NCI-H146 treated with DMSO at 0.1 percent for 48 hours (cell line): ENCODE data around the gene TOP1.
"Not testable (repeated sequence)": the region's sequence is repeated elsewhere in the genome, so short reads cannot be mapped to it uniquely, and the experiment has no call there.

Experiments
- DNase-seq: peaks from one replicate; lab custom pipeline; 2025; ENCODE audit not compliant: unreplicated experiment; lab: John Stamatoyannopoulos, UW

The TOP1 gene

DNA sequence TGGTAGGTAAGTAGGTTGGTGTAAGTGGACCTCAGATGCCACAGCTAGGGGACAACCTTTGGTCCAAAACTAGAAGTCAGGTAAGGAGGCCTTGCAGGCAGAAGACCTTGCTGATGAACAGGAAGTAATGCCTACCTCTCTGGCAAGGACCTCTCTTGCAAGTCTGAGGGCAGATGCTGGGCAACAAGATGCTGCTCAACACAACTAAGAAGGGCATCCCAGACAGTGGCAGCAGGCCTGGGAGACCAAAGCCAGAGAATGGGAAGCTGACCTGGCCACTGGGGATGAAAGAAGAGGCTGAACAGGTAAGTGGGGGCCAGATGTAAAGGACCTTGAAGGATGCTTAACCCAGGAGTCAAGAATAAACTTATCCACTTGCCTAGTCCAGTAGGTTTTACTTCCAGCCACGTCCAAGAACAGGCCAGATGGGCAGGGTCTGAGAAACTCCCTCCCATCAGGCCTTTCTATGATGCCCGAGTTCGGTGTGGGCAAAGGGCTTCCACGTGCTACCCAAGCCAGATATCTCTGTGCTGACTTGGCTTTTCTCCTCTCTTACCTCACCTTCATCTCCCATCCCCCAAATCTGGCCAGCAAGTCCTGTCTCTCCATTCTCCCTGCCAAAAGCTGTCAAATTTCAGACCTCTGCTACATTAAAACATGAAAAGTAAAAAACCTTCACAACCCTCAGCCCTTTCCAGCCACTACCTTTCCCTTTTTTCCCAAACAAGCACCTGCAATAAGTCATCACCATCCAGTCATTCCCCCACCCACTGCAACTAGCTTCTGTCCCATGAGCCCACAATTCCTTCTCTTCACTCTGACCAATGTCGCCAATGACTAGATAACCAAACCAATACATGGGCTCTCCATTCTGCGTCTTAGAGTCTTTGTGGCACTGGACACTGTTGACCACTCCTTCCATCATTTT is 97.2 kb downstream of the TOP1 start:
- DNase-seq: no peak

DNA sequence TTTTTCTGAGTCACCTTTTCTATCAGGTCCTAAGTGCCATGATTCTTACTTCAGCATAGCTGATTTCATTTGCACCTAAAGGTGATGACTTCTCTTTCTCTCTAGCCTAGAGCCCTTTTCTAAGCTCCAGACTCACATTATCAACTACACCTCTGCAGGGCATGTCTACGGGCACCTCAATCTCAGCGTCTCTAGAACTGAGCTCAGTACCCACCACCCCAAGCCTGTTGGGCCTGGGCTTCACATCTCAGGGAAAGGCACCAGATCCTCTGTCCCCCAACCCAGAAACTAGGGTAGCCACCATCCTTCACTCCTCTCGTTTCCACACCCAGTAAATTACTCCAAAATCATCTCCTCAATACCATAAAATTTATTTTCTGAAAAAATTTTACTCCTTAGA is 98.1 kb downstream of the TOP1 start:
- no peak for DNase-seq

DNA sequence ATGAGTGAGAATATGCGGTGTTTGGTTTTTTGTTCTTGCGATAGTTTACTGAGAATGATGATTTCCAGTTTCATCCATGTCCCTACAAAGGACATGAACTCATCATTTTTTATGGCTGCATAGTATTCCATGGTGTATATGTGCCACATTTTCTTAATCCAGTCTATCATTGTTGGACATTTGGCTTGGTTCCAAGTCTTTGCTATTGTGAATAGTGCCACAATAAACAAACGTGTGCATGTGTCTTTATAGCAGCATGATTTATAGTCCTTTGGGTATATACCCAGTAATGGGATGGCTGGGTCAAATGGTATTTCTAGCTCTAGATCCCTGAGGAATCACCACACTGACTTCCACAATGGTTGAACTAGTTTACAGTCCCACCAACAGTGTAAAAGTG is 99.7 kb downstream of the TOP1 start:
- not testable (repeated sequence) for DNase-seq

DNA sequence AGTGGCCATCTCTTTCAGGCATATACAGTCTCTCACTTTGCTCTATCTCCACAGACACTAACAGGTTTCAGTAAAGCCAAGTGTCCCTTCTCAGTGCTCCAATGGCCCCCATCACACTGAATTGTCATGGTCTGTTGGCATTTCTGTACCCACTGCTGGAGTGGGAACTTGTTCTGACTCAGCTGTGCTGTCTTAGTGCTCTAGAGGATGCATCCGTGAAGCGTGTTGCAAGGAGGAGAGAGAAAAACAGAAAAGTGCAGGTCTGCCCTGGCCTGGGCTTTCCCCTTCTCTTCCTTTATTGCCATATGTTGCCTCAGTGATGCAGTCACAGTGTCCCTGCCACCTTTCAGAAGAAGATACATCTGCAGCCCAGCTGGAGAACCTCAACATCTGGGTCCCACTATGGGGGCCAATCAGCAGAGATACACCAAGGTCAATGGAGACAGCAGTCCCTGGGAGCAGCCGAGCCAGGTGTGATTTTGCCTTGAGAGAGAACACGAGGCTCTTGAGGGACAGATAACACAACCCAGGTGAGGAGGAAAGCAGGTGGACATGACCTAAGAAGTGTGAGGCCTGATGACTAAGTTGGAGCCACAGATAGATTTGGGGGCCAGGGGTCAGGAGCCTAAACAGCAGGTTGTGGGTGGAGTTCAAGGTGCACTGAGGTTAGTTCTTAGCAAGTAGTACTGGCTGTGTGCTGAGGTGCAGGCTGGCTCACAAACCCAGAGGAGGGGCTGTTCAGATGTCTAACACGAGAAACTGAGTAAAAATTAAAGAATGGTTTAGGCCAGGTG is 103.2 kb downstream of the TOP1 start:
- DNase-seq: no peak

DNA sequence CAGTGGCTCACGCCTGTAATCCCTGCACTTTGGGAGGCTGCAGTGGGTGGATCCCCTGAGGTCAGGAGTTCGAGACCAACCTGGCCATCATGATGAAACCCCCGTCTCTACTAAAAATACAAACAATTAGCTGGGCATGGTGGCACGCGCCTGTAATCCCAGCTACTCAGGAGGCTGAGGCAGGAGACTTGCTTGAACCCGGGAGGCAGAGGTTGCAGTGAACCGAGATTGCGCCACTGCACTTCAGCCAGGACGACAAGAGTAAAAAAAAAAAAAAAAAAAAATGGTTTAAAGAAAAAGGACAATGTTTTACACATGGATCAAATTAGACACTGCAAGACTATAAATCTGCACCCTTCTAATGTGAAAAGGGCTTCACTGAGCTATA is 103.8 kb downstream of the TOP1 start:
- not testable (repeated sequence) for DNase-seq

DNA sequence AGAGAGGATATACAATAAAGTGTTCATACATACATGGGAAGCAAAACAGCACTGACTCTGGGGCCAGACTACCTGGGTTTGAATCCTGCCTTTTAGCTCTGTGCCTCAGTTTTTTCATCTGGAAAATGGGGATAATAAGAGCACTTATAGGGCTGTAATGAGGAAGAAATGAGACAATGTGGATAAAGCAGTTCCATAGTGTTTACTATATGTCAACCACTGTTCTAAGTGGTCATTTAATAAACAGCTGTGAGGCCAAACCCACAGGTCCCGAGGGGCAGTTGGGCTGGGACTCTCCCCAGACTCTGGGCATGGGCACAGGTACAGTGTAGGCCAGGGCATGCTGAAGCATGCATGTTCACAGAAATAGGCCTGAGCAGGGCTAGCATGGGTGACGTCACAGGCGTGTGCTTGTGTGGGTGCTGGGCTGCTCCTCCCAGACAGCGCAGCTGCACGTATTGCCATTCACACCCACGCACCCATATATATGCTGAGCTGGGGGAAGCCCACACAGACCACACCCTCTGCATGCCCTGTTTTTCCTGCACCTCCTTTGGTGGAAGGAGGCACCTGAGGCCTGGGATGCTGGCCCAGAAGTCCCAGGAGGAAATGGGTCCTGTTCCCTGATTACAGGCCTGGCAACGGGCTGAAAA is 105.2 kb downstream of the TOP1 start:
- DNase-seq: no peak

DNA sequence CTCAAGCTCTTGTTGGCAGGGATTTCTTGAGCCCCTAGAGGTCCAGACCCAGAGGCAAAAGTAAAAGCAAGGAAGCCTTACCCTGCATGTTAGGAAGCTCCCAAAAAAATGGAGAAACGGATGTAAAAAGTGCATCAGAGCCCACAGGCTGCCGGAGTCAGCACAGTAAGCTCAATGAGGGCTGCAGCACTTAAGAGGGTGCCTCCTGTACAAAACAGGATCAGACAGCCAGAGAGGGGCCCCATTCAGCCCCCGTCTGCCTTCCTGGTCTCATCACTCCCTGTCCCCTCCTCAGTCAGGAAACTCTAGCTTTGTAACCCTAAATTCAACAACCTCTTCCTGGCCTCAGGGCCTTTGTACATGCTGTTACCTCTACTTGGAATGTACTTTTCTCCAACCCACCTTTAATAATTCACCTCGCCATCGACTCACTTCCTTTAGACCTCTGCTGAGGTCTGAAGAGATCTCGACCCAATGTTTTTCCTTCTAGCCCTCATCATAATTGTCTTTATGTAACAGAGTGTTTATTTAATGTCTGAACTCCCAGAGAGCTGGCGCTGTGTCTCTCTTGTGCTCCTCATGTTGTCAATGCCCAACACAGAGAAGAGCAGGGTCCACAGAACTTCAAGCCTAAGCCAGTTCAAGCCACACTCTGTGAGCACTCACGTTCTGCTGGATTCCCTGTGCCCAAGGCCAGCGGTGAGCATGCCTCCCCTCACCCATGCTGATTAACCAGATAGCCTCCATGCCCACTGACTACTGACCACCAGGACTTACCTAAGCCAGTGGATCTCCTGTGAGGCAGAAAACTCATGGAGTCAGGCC is 106.0 kb downstream of the TOP1 start:
- DNase-seq: no peak

DNA sequence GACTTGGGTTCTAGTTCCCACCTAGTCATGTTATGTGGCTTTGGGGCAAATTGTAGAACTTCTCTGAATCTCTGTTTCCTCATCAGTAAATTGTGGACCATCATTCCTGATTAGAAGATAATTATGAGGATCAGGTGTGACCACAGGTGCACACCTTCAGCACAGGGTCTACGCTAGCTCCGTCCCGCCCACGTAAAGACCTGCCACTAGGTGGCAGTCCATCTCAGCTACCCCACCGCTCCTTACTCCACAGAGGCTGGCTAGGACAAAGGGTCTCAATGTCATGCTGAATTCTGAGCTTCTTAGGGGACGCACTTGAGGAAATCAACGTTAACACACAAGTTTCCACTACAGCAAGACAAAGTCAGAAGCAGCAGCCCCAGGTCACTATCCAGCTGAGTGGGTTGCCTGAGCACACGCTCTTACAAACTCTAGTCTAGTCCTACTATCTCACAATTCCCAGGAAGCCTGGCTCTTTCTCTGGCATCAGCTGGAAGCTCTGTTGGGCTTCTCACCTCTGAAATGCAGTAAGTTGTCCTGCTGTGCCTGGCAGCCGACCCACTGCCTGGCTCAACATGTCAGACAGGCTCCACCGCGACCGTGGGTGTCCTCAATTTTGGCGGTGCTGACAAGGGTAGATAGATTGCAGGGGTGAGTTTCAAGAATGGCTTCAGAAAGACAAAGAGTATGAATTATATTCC is 106.7 kb downstream of the TOP1 start:
- DNase-seq: peak; percentile 59

DNA sequence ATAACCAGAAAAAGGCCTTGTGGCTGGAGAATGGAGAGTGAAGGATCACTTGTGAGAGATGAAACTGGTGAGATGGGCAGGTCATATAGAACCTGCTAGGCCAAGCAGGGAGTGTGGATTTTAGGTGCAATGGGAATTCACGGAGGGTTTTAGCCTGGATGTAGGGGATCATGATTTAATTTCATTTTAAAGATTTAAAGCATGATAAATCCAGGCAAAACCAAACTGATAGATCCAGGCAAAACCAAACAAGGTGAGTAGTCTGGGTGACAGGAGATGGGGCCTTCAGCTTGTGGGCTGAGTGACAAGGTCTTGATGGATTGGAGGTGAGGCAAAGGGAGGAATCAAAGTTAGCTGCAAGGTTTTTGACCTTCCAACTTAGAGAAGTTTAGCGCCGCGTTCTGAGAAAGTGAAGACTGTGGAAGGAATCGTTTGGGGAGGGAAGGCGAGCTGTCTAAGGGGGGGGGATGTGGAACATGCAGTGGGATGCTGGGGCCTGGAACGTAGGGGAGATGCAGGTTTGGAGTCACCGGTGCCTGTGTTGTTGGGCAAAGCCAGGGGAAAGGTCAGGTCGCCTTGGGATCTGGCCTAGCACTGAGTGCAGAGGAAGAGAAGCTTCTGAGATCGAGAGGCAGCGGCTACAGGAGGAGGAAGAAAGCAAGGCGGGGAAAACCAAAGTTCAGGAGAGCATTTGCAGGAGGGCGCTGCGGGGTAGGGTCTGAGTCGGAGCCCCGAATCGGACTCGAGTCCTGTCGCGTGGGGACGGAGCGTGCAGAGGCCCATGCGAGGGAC is 107.5 kb downstream of the TOP1 start:
- no peak for DNase-seq

DNA sequence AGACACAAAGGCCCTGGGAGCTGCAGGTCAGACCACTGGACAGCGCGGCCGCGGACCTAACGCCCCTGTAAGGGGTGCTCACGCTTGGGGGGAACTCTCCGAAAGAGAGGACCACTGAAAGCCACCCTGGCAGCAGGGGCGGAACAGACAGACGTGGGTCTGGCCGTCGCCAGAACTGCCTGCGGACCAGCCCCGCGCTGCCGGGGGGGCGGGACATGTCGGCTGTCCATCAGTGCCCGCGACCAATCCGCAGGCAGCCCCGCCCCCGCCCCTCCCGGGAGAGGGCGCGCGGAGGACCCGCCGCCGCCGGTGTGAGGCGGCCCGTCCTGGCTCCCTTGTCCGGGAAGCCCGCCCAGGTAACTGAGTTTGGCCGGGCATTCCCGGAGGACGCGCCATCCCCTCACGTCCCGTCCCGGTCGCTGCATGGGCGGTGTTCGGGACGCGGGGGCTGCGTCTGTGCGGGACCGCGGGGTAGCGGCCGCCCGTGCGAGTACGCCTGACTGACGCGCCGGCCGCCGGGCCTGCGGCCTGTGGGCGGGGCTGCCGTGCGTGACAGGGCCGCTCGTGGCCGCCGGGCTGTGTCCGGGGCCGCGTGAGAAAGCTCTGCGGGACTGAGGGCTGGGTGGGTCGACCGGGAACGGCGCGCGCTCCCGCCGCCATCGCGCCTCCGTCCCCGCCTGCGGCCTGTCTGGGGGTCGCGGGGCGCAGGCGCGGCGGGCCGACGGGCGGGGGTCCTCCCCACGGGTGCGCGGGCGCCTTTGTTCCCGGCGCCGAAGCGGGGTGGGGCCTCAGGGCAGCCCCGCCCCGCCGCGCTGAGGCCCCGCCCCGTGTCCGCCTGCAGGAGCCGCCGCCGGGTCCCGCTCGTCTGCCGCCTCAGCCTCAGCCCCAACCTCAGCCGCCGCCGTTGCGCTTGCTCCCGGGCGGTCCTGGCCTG is 108.3 kb downstream of the TOP1 start, which contains the start of gene PLCG1:
Gene PLCG1, plus strand, starts transcription at position 864 of the 934 bp plus-strand sequence. CDS start 99 bp downstream, outside the sequence.
- DNase-seq: peak; percentile 61

DNA sequence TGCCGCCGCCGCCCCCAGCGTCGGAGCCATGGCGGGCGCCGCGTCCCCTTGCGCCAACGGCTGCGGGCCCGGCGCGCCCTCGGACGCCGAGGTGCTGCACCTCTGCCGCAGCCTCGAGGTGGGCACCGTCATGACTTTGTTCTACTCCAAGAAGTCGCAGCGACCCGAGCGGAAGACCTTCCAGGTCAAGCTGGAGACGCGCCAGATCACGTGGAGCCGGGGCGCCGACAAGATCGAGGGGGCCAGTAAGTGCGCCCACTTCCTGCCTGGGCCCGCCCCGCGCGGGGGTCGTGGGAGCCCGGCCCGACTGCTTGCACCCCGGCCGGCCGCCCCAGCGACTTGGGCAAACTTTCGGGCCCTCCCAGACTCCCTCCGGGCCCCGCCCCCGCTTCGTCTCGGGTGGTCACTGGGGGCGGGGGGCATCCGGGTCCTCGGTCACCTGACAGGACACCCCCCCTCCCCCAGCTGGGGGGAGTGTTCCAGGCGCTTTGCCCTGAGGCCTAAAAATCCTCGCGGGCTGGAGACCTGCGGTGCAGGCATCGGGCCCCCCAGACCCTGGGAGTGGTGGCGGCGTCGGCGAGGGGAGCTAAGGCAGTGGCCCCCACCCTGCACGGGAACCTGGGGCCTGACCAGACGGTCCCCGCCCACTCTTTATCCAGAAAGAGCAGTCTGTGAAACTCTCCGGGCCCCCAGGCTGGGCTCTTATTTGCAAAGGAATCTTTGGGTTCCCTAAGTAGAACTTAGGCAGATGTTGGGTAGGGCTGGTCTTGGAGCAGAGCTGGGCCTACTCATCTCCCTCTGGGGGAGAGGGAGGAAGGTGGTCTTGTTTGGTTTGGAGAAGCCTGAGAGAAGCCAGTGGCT is 109.2 kb downstream of the TOP1 start:
- peak; percentile 26 for DNase-seq

DNA sequence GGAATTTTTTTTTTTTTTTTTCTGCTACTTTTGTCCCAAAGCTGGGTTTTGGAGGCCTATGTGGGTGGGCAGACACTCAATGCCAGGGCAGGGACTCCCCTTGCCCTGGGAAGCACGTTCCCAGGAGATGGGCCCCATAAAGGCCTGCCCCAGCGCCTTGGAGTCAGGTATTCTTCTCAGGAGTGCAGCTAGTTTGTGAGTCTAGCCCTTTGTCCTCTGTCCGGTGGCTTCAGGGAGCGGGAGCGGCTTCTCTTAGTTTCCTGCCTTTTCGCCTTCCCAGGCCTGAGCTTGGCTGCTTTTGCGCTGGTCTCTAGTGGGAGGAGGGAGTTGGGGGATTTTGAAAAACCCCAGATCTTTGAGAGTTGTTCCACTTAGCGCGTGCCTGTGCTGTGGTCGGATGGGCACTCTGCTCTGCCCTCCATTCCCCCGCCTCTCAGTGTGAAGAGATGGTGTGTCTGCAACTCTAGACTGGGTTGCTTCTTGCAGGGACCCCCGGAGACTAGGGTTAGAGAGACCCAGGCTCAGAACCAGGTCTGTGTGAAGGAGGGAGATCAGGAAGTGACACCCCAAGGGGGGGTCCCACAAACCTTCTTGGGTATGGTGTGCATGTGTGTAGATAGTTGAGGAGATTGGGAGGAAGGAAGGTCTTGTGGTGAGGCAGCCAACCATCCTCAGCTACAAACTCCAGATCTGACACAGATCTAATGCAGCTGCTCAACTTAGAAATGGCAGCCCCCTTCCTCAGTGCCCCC is 110.0 kb downstream of the TOP1 start:
- DNase-seq: no peak

DNA sequence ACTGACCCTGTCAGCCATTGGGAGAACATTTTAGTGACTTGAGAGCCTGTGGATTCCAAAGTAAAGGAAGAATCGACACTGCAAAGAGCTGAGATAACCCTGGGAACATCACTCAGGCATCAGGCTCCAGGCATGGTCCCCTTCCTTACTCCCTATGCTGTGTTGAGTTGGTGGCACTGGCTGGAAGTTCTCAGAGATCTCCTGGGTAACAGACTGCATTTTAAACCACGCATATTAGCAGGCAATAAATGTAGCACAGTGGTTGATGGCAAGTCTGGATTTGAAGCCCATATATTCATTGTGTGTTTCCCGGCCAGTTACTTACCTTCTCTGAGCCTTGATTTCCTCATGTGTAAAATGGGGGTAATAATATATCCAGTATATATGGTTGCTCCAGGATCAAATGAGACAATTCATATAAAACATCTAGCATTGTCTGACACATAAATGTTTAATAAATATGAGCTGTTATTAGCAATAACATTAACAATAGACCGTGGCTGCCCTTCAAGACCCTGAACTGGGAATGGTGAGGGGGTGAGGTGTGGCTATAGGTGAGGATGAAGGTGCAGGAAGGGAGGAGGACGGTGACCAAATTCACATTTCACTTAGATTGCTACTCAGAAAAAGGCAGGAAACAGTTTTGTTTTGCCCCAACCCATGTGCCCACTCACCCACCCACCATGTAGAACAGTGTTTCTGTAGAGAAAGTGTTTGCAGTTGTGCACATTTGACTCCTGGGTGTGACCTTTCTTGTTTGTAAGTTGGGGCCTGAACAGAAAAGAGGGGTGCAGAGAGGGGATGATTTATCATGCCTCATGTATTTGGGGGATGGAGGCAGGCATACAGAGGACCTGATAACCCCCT is 110.8 kb downstream of the TOP1 start:
- DNase-seq: no peak

DNA sequence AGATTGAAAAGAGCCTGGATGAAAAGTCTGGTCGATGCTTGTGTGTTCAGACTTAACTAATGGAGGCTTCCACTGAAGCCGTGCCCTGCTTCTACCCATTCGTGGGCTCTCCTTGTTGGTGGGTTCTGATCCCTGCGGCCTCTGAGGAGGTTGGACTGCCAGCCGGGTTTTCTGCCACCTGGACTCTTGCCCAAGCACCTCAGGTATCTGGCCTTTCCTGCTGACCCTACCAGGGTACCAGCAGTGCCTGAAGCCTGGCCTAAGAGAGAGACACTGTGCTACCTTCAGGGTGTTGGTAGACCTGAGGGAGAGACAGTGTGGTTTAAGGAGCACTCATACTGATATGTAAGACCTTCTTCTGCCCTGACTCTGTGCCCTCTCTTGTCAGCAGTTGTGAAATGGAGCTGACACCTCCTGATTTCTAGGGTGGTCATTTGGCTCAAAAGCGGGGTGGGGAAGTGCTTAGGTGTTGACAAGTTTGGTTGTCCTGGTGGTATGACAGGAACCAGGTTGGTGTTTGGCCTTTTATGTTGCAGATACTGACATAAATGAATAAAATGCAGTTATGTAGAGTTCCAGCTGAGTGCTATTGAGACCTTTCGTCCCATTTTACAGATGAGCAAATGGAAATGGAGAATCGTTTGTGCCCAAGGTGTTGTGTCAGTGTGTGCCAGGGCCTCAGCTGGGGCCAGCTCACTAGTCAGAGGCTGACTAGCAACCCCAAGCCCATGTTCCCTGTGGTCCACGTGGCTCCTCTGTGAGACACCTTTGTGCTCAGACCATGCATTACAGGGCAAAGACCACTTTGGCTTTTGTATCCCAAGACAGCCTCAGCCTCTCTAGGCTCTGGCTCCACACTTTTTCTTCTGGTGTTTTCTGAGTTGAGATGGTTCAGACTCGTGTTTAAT is 111.9 kb downstream of the TOP1 start:
- DNase-seq: no peak
